Measurements from ENCODE around the gene ETS1. TPM values are rescaled to one million over a fixed set of nuclear protein-coding genes. Genes with fewer than 3 reads are reported as not detected.

The ETS1 gene
- total RNA-seq, 2 experiments from 2014 or later, result 579 to 590 TPM

DNA sequence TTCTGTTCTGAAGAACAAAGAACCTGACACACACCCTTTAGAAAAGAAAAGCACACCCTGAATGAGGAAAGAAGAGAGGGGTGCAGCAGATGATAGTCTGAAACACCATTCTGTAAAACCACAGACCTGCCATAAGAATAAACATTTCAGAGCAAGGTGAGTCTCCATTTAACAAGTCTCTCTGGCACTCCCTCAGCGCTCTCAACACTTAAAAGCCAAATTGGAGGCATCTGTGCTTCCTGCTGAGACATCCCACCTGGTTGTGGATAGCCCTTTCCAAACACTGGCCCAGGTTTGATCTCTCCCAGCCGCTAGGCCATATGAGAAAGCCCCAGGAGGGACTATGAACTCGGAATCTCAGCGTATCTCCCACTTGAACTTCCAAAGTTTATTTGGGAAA is 36.3 kb downstream of the ETS1 start:
- H3K27ac ChIP-seq (ENCODE audit: low read depth in 1 of 2, low read length in 2 of 2), result peak overlapping the region in 1 of 2 donors; percentile 14
- no peak overlapping the region for H3K4me3 ChIP-seq (ENCODE audit: low read length)
- ATAC-seq (ENCODE audit: poor library complexity) (peak; percentile 54), DNase-seq (peak in 4 of 14 experiments; percentile 38 to 46 (median 44))
- no peaks in the 10 kb centered on the region for H3K9me3 Mint-ChIP-seq
- H3K4me1 Mint-ChIP-seq (ENCODE audit: low read depth), result peaks cover 81% of the 10 kb centered on the region
- intact Hi-C loops (cut with DNase I, micrococcal nuclease), result no loop called here
- H3K9me3 ChIP-seq (ENCODE audit: control insufficient read depth in 1 of 2, insufficient read depth in 1 of 2, low read length in 2 of 2), result no peaks in the 10 kb centered on the region
- no peaks in the 10 kb centered on the region for H3K36me3 Mint-ChIP-seq (ENCODE audit: low read depth)
- TF ChIP-seq, protein P1, sequence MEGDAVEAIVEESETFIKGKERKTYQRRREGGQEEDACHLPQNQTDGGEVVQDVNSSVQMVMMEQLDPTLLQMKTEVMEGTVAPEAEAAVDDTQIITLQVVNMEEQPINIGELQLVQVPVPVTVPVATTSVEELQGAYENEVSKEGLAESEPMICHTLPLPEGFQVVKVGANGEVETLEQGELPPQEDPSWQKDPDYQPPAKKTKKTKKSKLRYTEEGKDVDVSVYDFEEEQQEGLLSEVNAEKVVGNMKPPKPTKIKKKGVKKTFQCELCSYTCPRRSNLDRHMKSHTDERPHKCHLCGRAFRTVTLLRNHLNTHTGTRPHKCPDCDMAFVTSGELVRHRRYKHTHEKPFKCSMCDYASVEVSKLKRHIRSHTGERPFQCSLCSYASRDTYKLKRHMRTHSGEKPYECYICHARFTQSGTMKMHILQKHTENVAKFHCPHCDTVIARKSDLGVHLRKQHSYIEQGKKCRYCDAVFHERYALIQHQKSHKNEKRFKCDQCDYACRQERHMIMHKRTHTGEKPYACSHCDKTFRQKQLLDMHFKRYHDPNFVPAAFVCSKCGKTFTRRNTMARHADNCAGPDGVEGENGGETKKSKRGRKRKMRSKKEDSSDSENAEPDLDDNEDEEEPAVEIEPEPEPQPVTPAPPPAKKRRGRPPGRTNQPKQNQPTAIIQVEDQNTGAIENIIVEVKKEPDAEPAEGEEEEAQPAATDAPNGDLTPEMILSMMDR (IDR thresholded peaks at IDR 0.05), result no peak
- H3K4me3 Mint-ChIP-seq, result peak overlapping the region; percentile 71
- peak overlapping the region; percentile 94 for H3K27ac Mint-ChIP-seq
- CTCF ChIA-PET, result no interaction called here
- peaks cover 67% of the 10 kb centered on the region for H3K4me1 ChIP-seq (ENCODE audit: insufficient read depth, low read length)
- H3K27me3 ChIP-seq (ENCODE audit: control insufficient read depth in 1 of 2, insufficient read depth in 2 of 2, low read length in 2 of 2), result no peaks in the 10 kb centered on the region
- no peaks in the 10 kb centered on the region for H3K27me3 Mint-ChIP-seq
- POLR2A ChIA-PET, result interaction anchor here (1.0 to 11.0 kb wide), 7 partner anchors 24 to 78 kb away, joined by 3 to 102 read pairs (median 4); no protein-coding TSS in a partner anchor
- no peaks in the 10 kb centered on the region for H3K36me3 ChIP-seq (ENCODE audit: insufficient read depth, low read length)

GRCh38 chr11:128550261-128550821 is 37.0 kb downstream of the ETS1 start:
- H3K9me3 Mint-ChIP-seq, result no peaks in the 10 kb centered on the region
- H3K36me3 ChIP-seq (ENCODE audit: insufficient read depth, low read length), result no peaks in the 10 kb centered on the region
- ATAC-seq (ENCODE audit: poor library complexity) (no peak), DNase-seq (no peak)
- peak overlapping the region; percentile 94 for H3K27ac Mint-ChIP-seq
- no peaks in the 10 kb centered on the region for H3K36me3 Mint-ChIP-seq (ENCODE audit: low read depth)
- no peaks in the 10 kb centered on the region for H3K27me3 Mint-ChIP-seq
- H3K27ac ChIP-seq (ENCODE audit: low read depth in 1 of 2, low read length in 2 of 2), result peak overlapping the region; percentile 11 to 33
- no peaks in the 10 kb centered on the region for H3K9me3 ChIP-seq (ENCODE audit: control insufficient read depth in 1 of 2, insufficient read depth in 1 of 2, low read length in 2 of 2)
- no peak overlapping the region for H3K4me3 ChIP-seq (ENCODE audit: low read length)
- H3K4me1 Mint-ChIP-seq (ENCODE audit: low read depth), result peaks cover 88% of the 10 kb centered on the region
- intact Hi-C loops (cut with DNase I, micrococcal nuclease), result no loop called here
- POLR2A ChIA-PET, result interaction anchor here (0.9 to 11.0 kb wide), 10 partner anchors 23 to 251 kb away, joined by 3 to 102 read pairs (median 4); no protein-coding TSS in a partner anchor
- TF ChIP-seq, protein P1 (IDR thresholded peaks at IDR 0.05), result no peak
- H3K4me1 ChIP-seq (ENCODE audit: insufficient read depth, low read length), result peaks cover 67% of the 10 kb centered on the region
- H3K4me3 Mint-ChIP-seq, result peak overlapping the region; percentile 71
- no peaks in the 10 kb centered on the region for H3K27me3 ChIP-seq (ENCODE audit: control insufficient read depth in 1 of 2, insufficient read depth in 2 of 2, low read length in 2 of 2)
- CTCF ChIA-PET, result no interaction called here

DNA sequence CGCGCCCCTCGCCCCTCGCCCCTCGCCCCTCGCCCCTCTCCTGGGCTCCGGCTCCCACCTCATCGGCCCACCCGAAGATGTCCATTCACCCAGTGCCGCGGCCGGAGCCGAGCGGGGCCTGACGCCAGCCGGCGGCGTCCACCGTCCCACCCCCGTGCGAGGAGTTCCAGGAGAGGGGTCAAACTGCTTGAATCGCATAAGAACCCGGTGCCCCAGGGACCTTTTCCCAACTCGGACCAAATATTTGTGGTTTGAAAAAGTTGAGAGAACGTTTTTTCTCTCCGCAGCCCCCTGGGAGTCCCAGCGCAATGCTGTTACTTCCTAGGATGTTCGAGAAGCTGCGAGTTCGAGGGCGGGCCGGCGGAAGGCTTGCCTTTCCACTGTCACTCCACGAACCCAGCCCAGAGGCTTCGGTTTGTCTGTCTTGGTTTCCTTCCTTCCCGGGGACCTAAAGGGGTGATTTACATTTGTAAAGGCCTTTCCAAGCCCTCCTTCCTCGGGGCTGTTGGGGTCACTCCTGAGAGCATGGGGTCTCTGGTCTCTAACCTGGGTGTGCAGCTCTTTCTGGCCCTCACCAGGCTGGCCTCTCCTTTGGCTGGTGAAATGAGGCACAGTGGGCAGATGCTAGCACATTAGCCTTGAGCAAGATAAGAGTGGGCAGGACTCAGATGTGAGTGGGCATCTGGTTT is 38.0 kb downstream of the ETS1 start:
- H3K9me3 ChIP-seq (ENCODE audit: control insufficient read depth in 1 of 2, insufficient read depth in 1 of 2, low read length in 2 of 2), result no peaks in the 10 kb centered on the region
- DNase-seq (no peak), ATAC-seq (ENCODE audit: poor library complexity) (no peak)
- ChIA-PET POLR2A (interaction anchor here (0.9 to 11.0 kb wide), 14 partner anchors 22 to 259 kb away, joined by 3 to 102 read pairs (median 4); no protein-coding TSS in a partner anchor), CTCF (no interaction called here)
- no peaks in the 10 kb centered on the region for H3K36me3 Mint-ChIP-seq (ENCODE audit: low read depth)
- H3K4me3 Mint-ChIP-seq, result peak overlapping the region; percentile 90
- peak overlapping the region; percentile 94 for H3K27ac Mint-ChIP-seq
- intact Hi-C loops (cut with DNase I, micrococcal nuclease), result no loop called here
- peak overlapping the region; percentile 14 to 58 for H3K27ac ChIP-seq (ENCODE audit: low read depth in 1 of 2, low read length in 2 of 2)
- H3K27me3 Mint-ChIP-seq, result no peaks in the 10 kb centered on the region
- H3K36me3 ChIP-seq (ENCODE audit: insufficient read depth, low read length), result no peaks in the 10 kb centered on the region
- TF ChIP-seq, protein P1 (IDR thresholded peaks at IDR 0.05), result no peak
- H3K27me3 ChIP-seq (ENCODE audit: control insufficient read depth in 1 of 2, insufficient read depth in 2 of 2, low read length in 2 of 2), result no peaks in the 10 kb centered on the region
- H3K9me3 Mint-ChIP-seq, result no peaks in the 10 kb centered on the region
- H3K4me1 Mint-ChIP-seq (ENCODE audit: low read depth), result peaks cover 96% of the 10 kb centered on the region
- H3K4me1 ChIP-seq (ENCODE audit: insufficient read depth, low read length), result peaks cover 74% of the 10 kb centered on the region
- peak overlapping the region; percentile 60 for H3K4me3 ChIP-seq (ENCODE audit: low read length)
